Fibroblast of peridontal ligament (primary cell): Measurements from ENCODE around the gene LRIT1.

Experiments
- DNase-seq: peaks from one replicate; pipeline ENCODE4 v3.0.0-alpha.2; 2010; ENCODE audit errors: extremely low read depth

Gene LRIT1

DNA sequence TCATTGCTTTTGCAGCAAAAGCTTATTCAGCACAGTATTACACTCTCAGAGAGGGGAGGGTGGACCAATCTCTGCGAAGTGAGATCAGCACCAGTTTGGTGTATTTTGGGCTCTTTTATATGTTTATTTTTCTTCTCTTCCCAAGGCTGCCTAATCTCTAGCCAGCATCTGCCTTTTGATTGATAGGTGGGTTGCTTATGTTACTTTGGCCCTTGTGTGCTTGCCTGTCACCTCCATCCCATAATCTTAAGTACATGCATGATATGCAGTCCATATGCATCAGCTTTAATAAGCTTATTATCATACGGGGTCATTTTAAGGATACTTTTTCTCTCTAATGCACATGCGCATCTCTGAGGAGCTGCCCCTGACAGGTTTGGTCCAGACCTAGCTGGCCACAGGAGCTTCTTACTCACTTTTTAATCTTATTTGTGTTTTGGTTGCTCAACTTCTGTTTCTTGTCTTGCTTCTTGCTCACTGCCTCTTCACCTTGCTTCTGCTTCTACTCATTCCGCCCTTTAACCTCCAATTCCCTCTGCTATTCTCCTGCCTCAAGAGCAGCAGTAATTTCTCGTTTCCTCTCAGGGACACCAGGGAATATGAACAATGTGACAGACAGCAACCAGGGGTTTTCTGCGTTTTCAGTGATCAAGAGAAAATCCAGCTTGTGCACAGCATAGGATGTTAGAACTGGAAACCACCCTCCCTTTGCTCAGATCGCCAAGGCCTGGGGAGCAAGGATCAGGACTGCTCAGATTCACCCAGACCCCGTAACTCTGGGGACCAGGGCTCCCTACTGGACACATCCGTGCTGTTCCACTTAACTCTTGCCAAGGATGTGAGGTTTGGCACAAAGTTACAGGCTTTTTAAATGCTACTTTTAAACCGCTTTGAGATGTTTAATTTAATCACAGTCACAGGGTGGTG, 13.5 kb upstream of the LRIT1 start:
- DNase-seq, result no peak

GRCh38 chr10:84248794-84249193, 7.4 kb upstream of the LRIT1 start:
- DNase-seq, result no peak

DNA sequence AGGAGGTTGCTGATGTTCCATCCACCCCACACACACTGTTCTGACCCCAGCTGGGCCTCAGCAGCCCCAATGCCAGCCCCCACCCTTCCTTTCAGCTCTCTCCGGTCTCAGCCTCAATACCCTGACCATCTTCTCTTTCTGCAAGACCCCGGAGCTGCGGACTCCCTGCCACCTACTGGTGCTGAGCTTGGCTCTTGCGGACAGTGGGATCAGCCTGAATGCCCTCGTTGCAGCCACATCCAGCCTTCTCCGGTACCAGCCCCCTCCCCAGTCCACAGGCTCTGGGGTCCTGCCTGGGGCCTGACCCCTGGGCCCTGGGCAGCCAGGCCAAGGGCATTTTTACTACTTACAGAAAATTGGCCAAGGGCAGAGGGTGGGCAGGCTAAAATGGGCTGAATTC, 6.2 kb upstream of the LRIT1 start:
- DNase-seq, result no peak

- no peak for DNase-seq
Measured at GRCh38 chr10:84244651-84245270, 3.4 kb upstream of the LRIT1 start, which contains the start of gene RGR. Gene RGR, plus strand, starts transcription at chr10:84245053. Its CDS starts 38 bp downstream, at chr10:84245091.

GRCh38 chr10:84243759-84244158, 2.4 kb upstream of the LRIT1 start:
- no peak for DNase-seq

- no peak for DNase-seq
Measured at GRCh38 chr10:84238909-84239308, 2.4 kb downstream of the LRIT1 start.

DNA sequence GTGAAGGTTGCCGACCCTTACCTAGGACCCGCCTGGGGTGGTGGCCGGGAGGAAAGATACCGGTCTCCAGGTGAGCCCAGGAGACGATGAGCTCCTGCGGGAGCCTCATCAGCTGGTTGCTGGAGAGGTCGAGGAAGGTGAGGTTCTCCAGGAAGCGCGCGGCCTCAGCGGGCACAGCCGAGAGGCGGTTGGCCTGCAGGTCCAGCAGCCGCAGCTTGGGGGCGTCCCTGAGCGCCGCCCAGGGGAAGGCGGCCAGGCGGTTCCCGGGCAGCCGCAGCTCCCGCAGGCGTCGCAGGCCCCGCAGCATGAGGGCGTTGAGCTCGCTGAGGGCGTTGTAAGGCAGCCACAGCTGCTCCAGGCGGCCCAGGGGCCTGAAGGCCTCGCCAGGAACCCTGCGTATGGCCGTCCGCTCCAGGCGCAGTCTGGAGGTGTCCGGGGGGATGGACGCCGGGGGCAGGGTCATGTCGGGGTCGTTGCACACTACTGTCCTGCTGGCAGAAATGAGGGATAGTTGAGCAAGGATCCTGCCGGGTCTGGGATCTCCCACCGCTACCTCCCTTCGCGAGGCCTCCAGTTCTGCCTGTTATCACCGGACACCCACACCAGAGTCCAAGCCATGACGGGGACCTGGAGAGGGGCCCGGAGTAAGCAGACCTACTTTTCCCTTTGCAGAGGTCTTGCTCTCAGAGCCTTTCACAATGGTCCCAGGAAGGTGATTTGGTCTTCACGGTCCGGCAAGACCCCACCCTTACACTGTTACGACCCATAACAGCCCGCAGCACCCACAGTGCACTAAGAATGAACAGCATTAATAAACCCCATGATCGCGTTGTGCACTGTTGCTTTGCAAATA, 3.9 kb downstream of the LRIT1 start:
- no peak for DNase-seq

DNA sequence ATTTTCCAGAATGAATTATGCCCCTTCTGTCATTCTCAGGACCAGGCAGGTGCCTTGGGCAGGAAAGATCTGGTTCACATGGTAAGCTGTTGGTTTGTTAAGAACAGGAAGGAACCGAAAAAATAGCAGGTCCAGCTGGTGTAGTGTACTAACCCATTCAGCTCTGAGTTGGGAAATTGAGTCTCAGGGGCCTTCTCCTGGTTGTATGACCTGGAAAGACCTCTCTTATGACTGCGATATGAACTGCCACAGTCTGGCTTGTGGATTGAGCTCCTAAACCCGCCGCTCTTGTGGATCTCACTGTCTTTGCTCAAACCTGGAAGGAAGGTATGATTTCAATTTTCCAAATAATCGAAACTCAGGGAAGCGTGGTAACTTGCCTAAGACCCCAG, 4.5 kb downstream of the LRIT1 start:
- DNase-seq, result no peak

- no peak for DNase-seq
Measured at GRCh38 chr10:84235096-84235495, 6.2 kb downstream of the LRIT1 start.

- DNase-seq, result no peak
Measured at GRCh38 chr10:84234479-84234878, 6.9 kb downstream of the LRIT1 start.

DNA sequence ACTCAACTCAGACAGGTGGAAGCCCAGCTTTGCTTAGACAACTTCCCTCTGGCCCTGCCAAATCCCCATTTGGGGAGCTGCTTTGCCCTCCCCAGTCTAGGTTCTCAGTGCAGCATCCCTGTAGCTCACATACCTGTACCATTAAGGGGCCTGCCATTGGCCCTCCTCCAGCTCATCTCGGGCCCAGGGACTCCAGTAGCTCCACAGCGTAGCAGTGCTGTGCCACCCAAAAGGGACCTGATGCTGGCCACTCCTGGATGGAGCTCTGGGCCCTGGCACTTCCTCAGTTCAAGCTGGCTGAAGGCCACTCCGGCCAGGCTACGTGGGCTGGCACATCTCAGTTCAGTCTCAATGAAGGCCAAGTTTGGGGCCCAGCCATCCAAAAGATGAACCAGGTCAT, 7.4 kb downstream of the LRIT1 start:
- DNase-seq, result no peak

- DNase-seq, result no peak
Measured at GRCh38 chr10:84232376-84232775, 9.0 kb downstream of the LRIT1 start.

DNA sequence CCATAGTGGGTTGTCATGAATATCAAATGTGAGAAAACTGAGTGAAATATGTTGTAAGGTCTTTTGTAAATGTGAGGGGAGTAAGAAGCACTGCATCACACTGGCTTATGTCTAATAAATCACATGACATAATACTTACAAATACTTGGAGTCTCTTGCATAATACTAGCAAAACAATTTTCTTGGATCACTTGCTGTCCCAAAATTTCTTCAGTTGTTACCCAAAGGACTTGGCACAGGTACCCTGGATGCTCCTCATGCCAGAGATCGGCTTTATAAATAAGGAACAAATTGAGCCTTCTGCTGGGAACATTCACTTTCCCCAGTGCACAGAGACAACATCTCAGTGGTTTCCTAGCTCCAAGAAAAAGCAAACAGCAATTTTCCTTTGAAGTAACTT, 11.0 kb downstream of the LRIT1 start:
- DNase-seq, result no peak

DNA sequence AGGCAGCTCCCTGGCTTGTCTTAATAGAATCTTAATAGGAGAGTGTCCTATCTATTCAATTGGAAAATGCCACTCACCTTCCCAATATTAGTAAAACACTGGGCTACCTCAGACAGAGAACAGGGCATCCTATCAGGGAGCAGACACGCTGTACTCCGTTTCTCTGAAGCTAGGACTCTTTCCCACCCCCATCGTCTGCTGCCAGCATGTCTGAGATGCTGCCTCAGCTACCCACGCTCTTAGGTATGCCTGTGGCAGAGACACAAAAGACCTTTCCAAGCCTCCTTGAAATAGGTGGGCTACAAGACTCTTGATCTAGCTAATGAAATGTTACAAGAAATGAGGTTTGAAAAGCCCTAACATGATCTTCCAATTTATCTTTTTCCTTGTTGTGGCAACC, 13.5 kb downstream of the LRIT1 start:
- no peak for DNase-seq

GRCh38 chr10:84226616-84227015, 14.7 kb downstream of the LRIT1 start:
- DNase-seq, result no peak

DNA sequence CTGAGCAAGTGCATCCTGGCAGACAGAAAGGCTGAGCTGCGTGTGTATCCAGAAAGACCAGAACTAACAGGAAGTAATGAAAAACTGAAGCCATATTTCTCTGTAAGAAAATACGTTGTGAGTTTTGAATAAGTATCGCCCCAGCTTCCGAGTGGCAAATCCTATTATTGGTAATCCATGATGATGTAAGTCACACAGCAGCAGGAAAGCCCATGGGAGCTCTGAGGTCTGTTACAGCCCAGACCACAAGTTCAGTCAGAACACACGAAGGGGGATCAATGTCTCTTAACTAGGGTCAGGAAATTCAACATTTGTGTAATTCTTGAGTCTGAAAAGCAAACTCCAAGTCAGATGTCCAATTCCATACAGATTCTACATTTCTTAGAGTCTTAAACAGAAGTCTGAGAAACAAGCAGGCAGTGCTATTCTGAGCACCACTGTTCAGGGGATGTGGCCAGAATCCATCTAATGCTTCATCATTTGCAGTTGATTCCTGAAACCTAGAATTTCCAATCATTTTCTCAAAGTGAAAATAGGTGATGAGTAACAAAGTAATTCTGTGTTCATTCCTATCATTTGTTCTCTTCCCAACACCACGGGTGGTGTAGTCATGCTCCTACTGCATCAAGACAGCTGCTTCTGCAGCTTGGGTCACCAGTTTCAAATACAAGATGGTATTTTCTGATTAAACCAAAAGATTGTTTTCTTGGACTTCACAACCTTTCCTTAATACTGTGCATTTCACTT, 15.7 kb downstream of the LRIT1 start, which contains the start of gene LRIT2:
TSS of gene LRIT2 (minus strand) at position 118 of the 747 bp plus-strand sequence. CDS start at position 94, 24 bp downstream.
- no peak for DNase-seq

DNA sequence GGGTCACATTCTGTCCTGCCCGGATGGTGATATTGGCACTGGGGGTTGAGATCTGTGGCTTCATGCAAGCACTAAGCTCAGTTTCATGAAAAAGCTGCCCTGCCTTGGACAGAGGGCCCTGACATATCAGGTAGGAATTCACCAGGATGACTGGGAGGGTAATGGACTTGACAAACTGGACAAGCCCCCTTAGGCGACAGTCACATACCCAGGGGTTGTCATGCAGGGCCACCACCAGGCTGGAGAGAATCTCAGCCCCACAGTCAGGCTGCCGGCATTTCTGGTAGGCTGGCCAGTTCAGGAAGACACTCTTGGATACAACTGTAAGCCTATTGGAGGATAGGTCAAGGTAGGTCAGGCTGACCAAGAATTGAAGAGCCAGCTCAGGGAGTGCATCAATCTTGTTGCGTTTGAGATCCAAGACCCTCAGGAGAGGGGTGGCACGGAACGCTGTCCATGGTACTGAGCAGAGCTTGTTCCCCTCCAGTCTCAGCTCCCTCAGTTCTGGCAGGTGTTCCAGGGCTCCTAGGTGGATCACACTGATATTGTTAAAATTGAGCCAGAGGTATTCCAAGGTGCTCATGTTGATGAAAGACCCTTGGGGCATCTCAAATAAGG, 16.8 kb downstream of the LRIT1 start:
- DNase-seq, result no peak

- DNase-seq, result no peak
Measured at GRCh38 chr10:84221916-84222315, 19.4 kb downstream of the LRIT1 start.

DNA sequence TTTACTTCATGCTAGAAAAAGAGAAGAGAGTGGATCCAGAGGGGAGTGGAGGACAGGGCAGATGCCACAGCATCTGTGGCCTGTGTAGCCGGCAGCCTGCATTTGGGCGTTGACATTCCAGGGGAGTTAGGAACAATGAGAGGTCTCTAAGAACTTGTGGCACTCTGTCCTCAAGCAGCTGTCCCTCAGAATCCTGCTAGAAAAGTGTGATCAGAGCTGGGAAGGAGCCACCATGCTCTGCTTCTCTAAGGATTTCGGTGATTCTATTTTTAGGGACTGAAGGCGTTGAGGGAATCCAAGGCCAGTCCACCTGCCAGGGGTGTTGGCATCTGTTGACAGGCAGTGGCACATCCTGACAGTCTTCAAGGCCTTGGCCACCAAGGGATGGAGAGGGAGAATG, 23.6 kb downstream of the LRIT1 start:
- no peak for DNase-seq

DNA sequence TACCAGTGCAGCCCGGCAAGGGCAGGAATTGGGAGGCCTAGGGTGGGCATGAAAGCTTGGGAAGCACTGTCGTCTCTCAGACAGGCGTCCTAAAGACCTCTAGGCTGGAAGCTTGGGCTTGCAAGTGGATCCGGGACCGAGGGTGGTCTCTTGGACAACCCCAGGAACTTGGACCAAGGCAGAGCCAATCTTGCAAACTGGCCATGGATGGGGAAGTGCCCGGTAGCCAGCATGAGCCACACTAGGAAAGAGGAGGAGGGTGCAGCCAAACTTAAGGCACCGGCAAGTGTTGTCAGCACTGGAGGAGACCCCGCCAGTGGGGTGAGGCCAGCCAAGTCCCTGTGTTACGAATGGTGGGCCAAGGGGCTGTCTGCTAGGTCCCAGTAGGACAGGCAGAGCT, 24.5 kb downstream of the LRIT1 start:
- DNase-seq, result no peak
